K562 (cell line): ENCODE results near the gene RNF4.

Source experiments
- CREB1 ChIP-seq, 2 experiments: sonication (generic) in 1 of 2; formaldehyde crosslinking in 1 of 2; IDR thresholded peaks; 2 replicates each; pipeline versions ENCODE4 v1.6.1 to v1.8.0; 2012 to 2022; ENCODE audit warnings: inconsistent platforms in 1 of 2, mild to moderate bottlenecking in 1 of 2, missing genetic modification reagents in 1 of 2, moderate library complexity in 1 of 2
- EZH2 ChIP-seq: IDR thresholded peaks from 2 replicates; pipeline ENCODE4 v1.6.1; 2012; ENCODE audit warnings: low read depth, mild to moderate bottlenecking, inconsistent platforms, low read length, borderline replicate concordance
- FOSL1 ChIP-seq: fragments of 200-800 bp; sonication (Bioruptor generic); conservative IDR thresholded peaks from 2 replicates; pipeline ENCODE4 v1.6.1; 2016; ENCODE audit warnings: missing genetic modification characterization, missing compliant biosample characterization
- HOXB6 ChIP-seq: fragments of 250-450 bp; sonication (Bioruptor Pico); IDR thresholded peaks from 2 replicates; pipeline ENCODE4 v1.5.1; 2022; ENCODE audit warnings: mild to moderate bottlenecking, borderline replicate concordance
- NBN ChIP-seq: fragments of 450-650 bp; IDR thresholded peaks from 2 replicates; pipeline ENCODE4 v1.6.1; 2016; ENCODE audit warnings: low read depth, mild to moderate bottlenecking
- NFRKB ChIP-seq: fragments of 450-650 bp; IDR thresholded peaks from 2 replicates; pipeline ENCODE4 v1.6.1; 2016; ENCODE audit warnings: low read depth
- POLR2A ChIP-seq: fragments of 450-650 bp; conservative IDR thresholded peaks from 2 replicates; pipeline ENCODE4 v1.6.1; 2016
- ZFX ChIP-seq: sonication (generic); formaldehyde crosslinking; IDR thresholded peaks from 2 replicates; pipeline ENCODE4 v1.8.0; 2022; ENCODE audit warnings: mild to moderate bottlenecking, missing genetic modification reagents, moderate library complexity
- TF ChIP-seq, protein P1 (sequence below), 2 experiments: IDR thresholded peaks; 2 replicates each; pipeline ENCODE4 v1.6.1; 2011; ENCODE audit warnings: borderline replicate concordance in 1 of 2, control low read depth in 1 of 2, low read depth in 1 of 2, low read length in 1 of 2, mild to moderate bottlenecking in 1 of 2, mixed read lengths in 1 of 2, moderate library complexity in 1 of 2; ENCODE audit not compliant: insufficient read depth in 1 of 2, insufficient read length in 1 of 2, poor library complexity in 1 of 2, severe bottlenecking in 1 of 2; ENCODE audit errors: extremely low read depth in 1 of 2
- TF ChIP-seq, protein P2 (sequence below), 3 experiments: IDR thresholded peaks in 2 of 3; conservative IDR thresholded peaks in 1 of 3; 2 replicates each; pipeline ENCODE4 v1.5.1; 2011 to 2012; ENCODE audit warnings: low read length in 3 of 3, mild to moderate bottlenecking in 3 of 3, control low read depth in 2 of 3, improper control_type of control experiment in 1 of 3, inconsistent platforms in 1 of 3, low read depth in 1 of 3, mixed read lengths in 1 of 3, moderate library complexity in 1 of 3; ENCODE audit not compliant: insufficient read depth in 2 of 3
- TF ChIP-seq, protein P3 (sequence below): fragments of 450-650 bp; IDR thresholded peaks from 2 replicates; pipeline ENCODE4 v1.7.1; 2018; ENCODE audit warnings: mild to moderate bottlenecking, low read depth; ENCODE audit not compliant: partially characterized antibody
- TF ChIP-seq, protein P4 (sequence below): sonication (generic); formaldehyde crosslinking; IDR thresholded peaks from 2 replicates; pipeline ENCODE4 v1.8.0; 2022; ENCODE audit warnings: mild to moderate bottlenecking, low read depth, missing genetic modification reagents

DNA sequence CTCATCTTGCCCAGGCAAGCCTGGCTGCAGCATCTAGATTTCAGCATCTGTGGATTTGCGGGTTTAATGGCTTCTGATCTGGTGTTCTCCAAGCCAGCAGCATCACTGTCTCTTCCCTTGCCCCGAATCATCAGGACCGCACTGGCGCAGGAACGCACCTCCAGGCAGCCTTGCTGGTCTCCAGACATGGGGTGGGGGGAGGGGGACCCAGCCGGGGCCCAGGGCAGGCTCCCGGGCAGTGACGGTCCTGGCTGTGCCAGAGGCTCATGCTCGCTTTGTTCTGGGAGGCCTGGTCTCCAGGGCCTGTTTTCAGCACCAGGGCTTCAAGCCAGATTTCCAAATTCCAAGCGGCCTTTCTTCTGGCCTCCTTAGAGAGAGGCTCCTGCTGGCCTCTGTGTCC lies 45.2 kb upstream of the RNF4 start:
- TF ChIP-seq ZFX, result no peak
- TF ChIP-seq, protein P1, sequence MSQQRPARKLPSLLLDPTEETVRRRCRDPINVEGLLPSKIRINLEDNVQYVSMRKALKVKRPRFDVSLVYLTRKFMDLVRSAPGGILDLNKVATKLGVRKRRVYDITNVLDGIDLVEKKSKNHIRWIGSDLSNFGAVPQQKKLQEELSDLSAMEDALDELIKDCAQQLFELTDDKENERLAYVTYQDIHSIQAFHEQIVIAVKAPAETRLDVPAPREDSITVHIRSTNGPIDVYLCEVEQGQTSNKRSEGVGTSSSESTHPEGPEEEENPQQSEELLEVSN (IDR thresholded peaks at IDR 0.05; ENCODE audit: borderline replicate concordance in 1 of 2, extremely low read depth in 1 of 2, insufficient read depth in 1 of 2, insufficient read length in 1 of 2, low read depth in 1 of 2, low read length in 1 of 2, poor library complexity in 1 of 2, severe bottlenecking in 1 of 2), result no peak
- TF ChIP-seq, protein P2, sequence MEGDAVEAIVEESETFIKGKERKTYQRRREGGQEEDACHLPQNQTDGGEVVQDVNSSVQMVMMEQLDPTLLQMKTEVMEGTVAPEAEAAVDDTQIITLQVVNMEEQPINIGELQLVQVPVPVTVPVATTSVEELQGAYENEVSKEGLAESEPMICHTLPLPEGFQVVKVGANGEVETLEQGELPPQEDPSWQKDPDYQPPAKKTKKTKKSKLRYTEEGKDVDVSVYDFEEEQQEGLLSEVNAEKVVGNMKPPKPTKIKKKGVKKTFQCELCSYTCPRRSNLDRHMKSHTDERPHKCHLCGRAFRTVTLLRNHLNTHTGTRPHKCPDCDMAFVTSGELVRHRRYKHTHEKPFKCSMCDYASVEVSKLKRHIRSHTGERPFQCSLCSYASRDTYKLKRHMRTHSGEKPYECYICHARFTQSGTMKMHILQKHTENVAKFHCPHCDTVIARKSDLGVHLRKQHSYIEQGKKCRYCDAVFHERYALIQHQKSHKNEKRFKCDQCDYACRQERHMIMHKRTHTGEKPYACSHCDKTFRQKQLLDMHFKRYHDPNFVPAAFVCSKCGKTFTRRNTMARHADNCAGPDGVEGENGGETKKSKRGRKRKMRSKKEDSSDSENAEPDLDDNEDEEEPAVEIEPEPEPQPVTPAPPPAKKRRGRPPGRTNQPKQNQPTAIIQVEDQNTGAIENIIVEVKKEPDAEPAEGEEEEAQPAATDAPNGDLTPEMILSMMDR (IDR thresholded peaks at IDR 0.05 in 2 of 3, conservative IDR thresholded peaks at IDR 0.05 in 1 of 3; ENCODE audit: insufficient read depth in 2 of 3, low read depth in 1 of 3, low read length in 3 of 3), result no peak
- no peak for TF ChIP-seq FOSL1
- no peak for TF ChIP-seq NFRKB
- no peak for TF ChIP-seq NBN
- TF ChIP-seq, protein P3, sequence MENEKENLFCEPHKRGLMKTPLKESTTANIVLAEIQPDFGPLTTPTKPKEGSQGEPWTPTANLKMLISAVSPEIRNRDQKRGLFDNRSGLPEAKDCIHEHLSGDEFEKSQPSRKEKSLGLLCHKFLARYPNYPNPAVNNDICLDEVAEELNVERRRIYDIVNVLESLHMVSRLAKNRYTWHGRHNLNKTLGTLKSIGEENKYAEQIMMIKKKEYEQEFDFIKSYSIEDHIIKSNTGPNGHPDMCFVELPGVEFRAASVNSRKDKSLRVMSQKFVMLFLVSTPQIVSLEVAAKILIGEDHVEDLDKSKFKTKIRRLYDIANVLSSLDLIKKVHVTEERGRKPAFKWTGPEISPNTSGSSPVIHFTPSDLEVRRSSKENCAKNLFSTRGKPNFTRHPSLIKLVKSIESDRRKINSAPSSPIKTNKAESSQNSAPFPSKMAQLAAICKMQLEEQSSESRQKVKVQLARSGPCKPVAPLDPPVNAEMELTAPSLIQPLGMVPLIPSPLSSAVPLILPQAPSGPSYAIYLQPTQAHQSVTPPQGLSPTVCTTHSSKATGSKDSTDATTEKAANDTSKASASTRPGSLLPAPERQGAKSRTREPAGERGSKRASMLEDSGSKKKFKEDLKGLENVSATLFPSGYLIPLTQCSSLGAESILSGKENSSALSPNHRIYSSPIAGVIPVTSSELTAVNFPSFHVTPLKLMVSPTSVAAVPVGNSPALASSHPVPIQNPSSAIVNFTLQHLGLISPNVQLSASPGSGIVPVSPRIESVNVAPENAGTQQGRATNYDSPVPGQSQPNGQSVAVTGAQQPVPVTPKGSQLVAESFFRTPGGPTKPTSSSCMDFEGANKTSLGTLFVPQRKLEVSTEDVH, result no peak
- TF ChIP-seq, protein P4, sequence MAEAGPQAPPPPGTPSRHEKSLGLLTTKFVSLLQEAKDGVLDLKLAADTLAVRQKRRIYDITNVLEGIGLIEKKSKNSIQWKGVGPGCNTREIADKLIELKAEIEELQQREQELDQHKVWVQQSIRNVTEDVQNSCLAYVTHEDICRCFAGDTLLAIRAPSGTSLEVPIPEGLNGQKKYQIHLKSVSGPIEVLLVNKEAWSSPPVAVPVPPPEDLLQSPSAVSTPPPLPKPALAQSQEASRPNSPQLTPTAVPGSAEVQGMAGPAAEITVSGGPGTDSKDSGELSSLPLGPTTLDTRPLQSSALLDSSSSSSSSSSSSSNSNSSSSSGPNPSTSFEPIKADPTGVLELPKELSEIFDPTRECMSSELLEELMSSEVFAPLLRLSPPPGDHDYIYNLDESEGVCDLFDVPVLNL (CRISPR knock-in tag), result no peak
- no peak for TF ChIP-seq HOXB6 (CRISPR knock-in tag)
- TF ChIP-seq POLR2A, result no peak
- no peak for TF ChIP-seq CREB1 (IDR thresholded peaks at IDR 0.05)
- TF ChIP-seq CREB1 (CRISPR knock-in tag; IDR thresholded peaks at IDR 0.05), result no peak
- TF ChIP-seq EZH2, result no peak
